DMS114 treated with DMSO at 0.1 percent for 48 hours (cell line): ENCODE data around the gene CLCA1.
"Not testable (repeated sequence)": the region's sequence is repeated elsewhere in the genome, so short reads cannot be mapped to it uniquely, and the experiment has no call there.

ENCODE experiments used
- DNase-seq: peaks from one replicate; lab custom pipeline; 2025; ENCODE audit not compliant: unreplicated experiment; lab: John Stamatoyannopoulos, UW

The CLCA1 gene

DNA sequence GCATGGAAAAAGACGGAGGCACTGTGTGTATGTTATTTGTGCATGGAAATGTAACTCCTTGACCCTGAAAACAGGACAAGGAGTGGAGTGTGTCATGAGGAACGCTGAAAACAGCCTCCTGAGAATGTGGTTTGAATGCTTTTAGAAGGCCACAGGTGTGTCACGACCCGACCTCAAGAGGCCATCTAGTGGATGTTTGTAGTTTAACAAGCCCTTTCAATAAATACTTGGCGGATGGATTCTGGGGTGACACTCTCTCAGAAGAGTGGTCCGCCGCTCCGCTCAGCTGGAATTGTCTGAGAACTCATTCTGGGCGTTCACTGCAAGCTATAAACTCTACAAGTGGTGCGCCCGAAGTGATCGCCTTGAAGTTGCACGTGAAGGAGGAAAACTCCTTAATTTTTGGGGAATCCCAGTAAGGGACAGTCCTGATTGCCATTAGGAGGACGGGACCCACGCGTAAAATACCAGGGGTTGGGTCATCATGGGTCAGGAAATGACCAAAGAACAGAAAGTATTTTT lies 33.5 kb downstream of the CLCA1 start:
- not testable (repeated sequence) for DNase-seq

DNA sequence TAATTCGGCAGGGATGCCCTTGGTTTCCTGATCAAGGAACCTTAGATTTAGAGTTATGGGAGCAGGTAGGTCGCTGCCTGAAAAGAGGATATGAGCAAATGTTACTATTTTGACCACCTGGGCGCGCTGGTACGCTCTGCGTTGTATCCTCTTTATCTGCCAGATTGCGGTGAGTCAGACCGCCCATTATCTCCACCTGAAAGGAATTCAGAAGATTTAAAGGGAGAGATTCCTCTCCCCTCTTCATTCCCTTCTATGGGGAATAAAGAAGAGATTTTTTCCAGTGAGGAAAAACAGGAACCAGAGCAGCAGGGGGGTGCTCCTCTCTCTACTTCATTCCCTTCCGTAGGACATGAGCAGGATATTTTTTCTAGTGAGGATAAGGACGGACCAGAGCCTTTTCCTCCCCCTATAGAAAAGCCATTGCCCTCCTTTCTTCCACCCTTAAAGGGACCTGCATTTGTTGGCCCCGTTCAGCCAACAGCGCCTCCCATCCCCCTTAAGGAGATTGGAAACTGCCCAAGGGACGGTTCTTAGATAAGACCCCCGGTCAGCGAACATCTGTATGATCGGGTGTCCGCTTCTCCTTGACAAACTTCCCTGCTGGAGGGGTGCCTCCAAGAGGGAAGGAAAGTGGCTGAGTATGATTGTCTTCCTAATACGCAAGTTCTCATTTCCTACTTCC lies 34.1 kb downstream of the CLCA1 start:
- no peak for DNase-seq

DNA sequence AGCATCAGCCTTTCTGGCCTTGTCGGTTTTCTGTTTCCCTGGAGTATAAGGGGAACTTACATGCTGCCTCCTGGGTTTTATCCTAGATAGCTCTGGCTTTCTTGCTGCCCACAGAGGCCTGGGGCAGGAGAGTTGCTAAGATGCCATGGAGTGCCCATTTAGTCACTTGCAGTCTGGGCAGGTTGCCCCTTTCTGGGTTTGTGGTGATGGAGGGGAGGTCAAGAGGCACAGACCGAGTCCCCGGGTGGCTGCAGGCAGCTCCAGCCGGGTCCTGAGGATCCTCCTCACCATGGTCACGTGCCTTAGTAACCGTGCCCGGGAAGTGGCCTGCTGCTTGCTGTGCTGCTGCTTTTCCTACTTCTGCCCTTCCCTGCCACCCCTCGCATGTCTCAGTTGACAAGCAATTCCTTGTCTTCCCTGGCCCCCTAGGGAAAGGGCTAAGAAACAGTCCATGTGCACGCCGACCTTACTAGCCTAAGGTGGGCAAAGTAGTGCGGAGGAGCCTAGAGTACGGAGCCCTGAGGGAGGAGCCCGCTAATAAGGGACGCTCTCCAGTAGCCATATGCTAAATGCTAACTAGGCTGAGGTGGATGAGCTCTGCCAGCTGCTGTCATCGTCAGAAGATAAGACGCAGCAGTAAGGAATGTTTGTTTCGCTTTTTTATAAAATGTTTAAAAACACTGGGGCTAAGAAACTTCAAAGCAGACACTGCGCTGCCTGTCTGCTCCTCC lies 34.8 kb downstream of the CLCA1 start:
- no peak for DNase-seq

DNA sequence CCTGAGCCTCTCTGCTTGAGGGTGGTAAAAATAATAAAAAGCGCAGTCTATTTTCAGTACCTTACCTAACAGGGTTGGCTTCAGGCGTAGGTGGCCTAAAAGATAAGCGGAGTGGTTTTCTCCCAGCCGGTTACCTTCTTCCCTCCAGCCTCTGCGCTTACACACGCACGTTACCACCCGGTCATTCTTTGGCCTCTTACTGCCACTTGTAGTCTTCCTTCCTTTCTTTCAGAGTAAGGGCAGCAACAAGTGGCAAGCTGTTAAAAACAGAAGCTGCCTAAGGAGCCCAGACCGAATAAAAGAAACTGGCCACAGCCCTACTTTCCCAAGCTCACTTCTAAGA lies 35.4 kb downstream of the CLCA1 start:
- DNase-seq = no peak

DNA sequence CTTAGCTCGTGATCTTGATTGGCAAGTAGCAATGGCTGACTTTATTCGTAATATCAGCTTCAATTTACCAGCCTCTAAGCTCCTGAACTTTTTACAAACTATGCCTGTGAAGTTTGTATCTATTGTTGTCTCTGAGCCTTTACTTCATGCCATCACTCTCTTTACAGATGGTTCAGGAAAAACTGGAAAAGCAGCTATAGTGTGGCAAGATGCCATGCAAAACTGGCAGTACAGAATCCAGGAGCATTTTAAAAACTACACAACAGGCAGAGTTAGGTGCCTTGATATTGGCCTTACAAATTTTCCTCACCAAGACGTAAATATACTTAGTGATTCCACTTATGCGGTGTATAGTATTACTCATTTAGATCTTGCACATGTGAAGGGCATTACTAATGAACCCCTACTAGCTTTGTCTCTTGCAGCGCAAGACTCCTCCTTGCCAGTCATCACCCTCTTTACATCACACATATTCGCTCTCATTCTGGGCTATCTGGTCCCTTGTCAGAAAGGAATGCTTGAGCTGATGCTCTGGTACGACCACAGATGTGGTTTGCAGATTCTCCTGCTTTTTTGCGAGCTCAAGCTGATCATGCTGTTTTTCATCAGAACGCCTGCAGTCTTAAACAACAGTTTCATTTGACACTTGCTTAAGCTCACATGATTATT lies 36.3 kb downstream of the CLCA1 start:
- no peak for DNase-seq

DNA sequence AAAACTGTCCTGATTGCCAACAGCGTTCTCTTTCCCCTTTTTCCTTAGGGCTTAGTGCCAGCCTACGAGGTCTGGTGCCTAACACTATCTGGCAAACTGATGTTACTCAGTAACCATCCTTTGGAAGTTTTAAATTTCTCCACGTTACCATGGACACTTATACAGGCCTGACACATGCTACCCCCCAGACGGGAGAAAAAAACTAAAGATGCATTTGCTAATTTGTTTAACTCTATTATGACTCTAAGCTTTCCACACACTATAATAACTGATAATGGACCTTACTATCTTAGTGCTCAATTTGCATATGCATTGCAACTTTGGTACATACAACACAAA lies 36.8 kb downstream of the CLCA1 start:
- no peak for DNase-seq

DNA sequence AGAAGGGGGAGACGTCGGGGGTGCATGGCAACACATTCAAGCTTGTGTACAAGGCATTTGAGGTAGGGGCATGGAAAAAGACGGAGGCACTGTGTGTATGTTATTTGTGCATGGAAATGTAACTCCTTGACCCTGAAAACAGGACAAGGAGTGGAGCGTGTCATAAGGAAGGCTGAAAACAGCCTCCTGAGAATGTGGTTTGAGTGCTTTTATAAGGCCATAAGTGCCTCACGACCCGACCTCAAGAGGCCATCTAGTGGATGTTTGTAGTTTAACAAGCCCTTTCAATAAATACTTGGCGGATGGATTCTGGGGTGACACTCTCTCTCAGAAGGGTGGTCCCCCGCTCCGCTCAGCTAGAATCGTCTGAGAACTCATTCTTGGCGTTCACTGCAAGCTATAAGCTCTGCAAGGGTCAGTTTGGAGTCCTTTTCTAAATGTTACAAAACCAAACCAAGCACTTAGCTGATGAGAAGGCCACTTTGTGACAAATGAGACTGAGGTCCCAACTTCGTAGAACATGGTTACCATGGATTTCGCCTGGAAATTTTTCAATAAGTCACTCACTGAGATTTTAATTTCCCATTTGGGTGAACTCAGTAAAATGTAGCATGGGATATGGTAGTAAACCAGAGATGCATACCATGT lies 39.3 kb downstream of the CLCA1 start:
- DNase-seq = no peak

DNA sequence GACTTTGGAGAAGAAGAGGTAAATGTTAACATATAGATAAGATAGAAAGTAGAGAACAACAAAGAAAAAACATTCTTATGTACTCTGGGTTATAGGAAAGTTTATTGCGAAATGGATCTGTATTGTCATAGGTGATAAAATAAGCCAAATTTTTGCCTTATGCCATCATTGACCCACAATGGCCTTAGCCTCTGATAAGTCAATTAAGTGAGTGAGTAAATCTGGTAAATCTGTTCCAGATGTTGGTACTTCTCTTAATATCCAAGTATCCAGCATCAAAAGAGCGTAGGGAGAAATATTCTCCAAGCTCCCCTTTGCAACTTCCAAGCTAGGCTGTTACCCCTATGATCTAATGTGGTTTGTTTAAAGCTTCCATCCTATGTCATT lies 39.8 kb downstream of the CLCA1 start:
- DNase-seq = no peak

DNA sequence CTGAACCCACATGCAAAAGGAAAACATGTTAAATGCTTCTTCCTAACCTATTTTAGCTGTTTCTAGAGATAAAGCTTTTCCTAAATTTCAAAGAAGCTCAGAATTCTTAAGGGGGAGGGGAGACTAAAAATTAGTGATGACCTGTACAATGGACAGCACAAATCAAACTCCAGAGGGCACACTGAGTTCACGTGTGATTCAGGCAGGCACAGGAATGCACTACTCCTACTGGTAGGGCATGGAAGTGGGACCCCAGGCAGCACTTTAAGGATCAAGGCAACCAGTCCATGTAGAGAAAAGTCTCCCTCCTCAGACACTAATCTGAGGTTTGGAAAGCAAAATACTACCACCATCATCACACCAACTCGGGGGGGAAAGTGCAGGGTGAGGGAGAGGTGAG lies 46.9 kb downstream of the CLCA1 start:
- DNase-seq = no peak

DNA sequence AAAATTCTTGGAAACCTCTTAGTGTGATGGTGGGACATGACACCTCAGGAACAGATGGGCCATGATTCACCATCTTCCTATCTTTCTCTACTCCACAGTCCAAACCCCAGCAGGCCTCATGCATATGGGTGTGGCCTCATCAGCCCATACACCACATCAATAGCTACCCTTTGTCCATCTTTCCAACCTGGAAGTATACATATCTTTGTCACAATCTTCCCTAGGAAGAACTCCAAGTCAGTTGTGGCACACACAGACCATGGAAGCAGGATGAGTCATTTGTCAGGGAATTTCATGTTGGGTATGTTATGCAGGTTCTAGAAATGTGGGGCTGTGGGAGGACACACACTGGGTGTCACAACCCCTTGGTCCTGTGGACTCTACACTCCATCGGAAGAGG lies 47.6 kb downstream of the CLCA1 start:
- no peak for DNase-seq

DNA sequence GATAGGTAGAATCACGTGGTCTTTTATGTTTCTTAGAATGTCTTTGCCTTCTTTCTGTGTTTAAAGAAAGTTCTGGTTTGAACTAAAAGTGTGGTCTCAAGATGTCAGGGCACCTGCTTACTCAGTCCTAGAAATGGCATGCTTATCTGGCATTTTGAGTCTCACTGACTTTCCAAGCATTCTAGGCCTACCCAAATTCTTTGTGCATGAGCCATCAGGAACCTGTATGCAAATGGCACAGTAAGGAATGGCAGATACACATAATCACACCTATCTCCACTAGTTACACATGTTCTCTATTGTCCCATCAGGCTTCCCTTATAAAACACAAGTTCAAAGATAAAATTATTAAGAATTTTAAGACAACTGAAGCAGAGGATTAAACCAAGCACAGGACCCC lies 48.6 kb downstream of the CLCA1 start:
- DNase-seq = no peak

DNA sequence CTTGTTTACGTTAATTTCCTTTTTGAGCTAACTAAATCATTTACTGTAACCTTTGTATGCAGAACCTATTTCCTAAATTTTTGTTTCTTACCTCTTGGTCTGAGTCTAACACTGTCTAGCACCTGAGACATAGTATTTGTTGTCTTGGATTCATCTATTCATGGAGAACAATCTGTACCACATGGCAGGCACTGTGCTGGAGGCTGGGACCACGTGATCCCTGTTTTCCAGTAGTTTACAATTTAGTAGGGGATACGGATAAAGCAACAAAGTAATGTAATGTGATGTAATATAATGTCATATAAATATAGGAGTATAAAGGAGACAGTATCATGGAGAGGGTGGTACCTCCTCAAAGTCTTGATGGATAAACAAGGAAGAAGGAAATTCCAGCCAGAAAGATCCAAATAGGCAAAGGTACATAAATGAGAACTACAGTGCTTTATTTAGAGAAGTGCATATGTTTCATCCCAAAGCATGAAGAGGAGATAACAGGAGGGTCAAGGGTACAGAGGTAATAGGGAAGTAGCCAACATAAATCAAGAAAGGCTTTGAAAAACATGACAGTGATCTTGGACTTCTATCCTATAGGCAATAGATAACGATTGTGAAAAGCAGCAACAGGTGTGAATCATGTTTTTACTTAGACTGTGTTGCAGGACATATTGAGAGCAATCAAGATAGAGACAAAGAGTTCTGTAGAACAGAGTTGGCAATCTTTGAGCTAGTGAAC lies 52.2 kb downstream of the CLCA1 start:
- DNase-seq = no peak

DNA sequence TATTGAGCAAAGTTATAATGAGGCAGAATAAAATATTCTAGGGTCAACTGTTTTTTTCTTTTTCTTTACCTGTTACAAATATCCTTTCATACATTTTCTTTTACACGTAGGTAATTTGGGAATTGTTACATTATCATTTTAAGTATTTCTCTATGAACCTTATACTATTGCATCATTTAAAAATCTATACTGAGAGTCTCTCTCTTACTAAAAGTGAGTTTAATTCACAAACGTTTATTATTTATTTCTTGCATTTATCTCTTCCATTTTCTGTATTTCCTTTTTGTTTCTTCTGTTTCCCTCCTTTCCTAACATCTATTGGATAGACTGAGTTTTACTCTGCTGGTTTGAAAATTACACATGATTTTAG lies 52.8 kb downstream of the CLCA1 start:
- no peak for DNase-seq

DNA sequence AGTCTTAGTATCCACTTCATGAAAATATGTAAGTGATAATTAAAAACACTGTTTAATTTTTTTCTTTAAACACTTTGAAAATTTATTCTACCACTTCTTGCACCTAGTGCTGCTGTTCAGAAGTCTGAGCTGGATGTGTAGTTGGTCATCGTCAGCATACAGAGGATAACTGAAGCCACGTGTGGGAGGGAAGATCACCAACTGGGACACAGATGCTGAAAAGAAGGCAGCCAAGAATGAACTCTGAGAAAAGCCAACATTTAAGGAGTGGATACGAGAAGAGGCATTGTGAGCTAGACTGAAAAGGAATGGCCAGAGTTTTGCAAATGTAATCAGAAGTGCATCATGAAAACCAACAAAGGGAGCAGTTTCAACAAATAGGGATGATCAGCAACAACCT lies 53.5 kb downstream of the CLCA1 start:
- no peak for DNase-seq

DNA sequence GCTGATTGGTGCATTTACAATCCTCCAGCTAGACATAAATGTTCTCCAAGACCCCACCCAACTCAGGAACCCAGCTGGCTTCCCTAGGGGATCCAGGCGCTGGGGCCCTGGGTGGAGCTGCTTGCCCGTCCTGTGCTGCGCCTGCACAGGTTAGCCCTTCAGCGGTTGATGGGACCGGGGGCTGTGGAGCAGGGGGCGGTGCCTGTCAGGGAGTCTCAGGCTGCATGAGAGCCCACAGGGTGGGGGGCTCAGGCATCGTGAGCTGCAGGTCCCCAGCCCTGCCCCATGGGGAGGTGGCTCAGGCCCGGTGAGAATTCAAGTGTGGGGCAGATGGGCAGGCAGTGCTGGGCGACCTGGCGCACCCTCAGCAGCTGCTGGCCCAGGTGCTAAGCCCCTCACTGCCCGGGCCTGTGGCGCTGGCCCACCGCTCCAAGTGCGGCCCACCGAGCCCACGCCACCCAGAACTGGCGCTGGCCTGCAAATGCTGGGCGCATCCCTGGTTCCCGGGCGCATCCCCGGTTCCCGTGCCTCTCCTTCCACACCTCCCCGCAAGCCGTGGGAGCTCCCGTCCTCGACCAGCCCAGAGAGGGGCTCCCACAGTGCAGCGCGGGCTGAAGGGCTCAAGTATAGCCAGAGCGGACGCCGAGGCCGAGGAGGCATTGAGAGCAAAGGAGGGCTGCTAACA lies 55.1 kb downstream of the CLCA1 start:
- DNase-seq = no peak

DNA sequence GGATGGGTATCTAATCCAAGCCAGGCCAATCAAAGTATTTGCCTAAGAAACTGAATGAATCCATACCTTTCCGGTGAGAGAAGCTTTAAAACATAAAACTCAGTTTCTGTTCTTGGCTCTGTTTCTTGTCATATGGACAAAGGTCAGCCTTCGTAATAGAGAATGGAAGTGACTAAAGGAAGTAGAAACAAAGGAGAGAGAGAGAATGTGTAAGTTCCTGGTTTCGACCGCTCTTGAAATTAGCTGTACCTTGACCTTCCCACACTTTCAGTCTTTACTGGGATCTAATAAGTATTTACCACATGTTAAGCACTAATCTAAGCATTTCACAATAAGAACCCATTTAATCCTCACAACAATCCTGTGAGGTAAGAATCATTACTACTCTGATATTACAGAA lies 58.6 kb downstream of the CLCA1 start:
- DNase-seq = no peak

DNA sequence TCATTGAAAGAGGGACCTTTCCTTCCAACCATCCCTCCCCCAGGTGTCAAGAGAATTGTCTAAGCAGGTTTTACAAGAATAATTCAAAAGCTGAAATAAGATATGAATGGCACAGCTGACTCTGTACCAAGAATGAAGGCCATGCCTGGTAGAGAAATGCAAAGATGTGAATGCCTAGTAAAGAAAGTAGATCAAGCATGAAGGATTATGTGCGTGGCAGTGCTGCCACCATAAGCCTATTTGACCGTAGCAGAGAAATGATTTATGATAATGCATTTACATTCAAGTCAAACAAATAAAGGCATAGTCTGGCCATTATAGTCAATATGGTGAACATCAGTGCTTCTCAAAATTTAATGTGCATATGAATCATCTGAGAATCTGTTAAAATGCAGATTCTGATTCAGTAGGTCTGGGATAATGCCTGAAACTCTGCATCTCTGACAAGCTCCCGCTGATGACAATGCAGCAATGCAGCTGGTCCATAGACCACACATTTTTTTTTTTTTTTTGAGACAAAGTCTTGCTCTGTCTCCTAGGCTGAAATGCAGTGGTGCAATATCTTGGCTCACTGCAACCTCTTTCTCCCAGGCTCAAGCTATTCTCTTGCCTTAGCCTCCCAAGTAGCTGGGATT lies 61.6 kb downstream of the CLCA1 start:
- DNase-seq = no peak

DNA sequence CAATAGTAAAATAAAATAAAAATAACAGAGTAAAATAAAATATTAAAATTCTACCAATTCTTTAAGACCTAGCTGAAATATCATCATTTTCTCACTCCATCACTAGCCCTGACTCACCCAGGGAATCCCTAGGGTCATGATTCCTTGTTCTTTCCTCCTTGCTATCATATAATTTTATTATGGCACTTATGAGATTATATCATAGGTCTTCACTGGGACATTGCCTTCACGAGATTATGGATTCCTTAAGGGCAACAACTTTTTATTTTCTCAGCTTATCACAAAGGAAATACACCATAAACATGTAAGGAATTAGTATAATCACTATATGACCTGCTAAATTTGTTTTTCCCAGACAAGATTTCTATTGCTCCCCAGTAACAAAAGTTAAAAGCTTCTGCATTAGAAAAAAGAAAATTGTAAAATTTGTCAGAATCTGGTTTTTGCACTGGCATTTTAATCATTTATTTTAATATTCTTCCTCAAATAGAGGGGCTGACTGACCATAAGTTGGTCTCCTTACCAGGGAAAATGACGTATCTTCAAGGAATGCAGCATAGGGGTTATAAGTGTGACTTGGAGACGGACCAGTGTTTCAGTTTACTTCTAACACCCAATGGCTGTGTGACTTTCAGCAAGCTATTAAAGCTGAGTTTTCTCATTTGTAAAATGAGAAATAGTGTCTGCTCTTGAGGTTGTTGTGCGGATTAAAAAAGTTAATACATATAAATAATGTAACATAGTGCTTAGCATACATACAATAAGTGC lies 69.4 kb downstream of the CLCA1 start:
- DNase-seq = no peak

DNA sequence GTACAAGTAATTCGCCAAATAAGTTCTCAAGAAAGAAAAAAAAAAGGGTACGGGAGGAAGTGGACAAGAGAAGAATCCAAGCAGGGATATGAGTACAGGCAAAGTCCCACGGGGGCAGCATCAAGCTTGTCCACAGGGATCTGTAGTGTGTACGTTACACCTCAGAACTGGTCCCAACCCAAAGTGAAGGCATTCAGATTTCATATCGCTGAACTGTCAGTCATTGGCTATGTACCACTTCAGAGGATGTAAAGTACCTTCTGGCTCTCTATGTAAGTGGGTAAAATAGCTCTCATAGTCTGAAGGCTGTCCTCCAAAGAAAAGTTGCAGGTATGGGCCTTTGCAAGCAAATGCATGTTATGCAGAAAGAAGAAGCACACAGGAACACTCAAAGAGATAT lies 70.0 kb downstream of the CLCA1 start:
- no peak for DNase-seq

DNA sequence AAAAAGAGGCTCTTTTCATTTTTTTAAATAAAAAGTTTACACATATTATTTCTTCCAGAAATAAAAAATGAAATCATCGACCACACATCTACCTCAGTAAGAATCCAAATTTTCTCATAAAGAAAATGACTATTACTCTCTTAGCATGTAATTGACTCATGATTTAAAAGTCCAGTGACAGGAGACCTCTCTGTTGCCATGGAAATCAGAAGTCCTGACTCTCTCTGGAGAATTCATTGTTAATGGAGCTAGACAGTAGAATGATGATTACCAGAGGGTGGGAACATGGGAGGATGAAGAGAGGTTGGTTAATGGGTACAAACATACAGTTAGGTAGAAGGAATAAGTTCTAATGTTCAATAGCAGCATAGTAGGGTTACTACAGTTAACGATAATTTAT lies 73.1 kb downstream of the CLCA1 start:
- DNase-seq = no peak
